ENCODE results near the gene MOB2. TPM values are rescaled to one million over a fixed set of nuclear protein-coding genes. Genes with fewer than 3 reads are reported as not detected.

Gene MOB2
- polyA plus RNA-seq, 3 donors, result 22.1 to 44.1 (median 22.5) TPM

GRCh38 chr11:1449490-1450243 lies 36.9 kb downstream of the MOB2 start:
- no peaks in the 10 kb centered on the region for H3K27me3 ChIP-seq (ENCODE audit: control insufficient read depth in 2 of 2, insufficient read depth in 2 of 2, low read length in 2 of 2)
- H3K4me1 ChIP-seq (ENCODE audit: control insufficient read depth in 1 of 2, insufficient read depth in 2 of 2, low read length in 2 of 2), result no peaks in the 10 kb centered on the region
- H3K27ac ChIP-seq (ENCODE audit: low read depth in 1 of 2, low read length in 2 of 2), result no peak overlapping the region
- intact Hi-C loops (cut with micrococcal nuclease), result no loop called here
- Mint-ChIP-seq H3K36me3 (no peaks in the 10 kb centered on the region), H3K27me3 (ENCODE audit: low read depth in 3 of 3) (peaks cover 2 to 8% (median 6%) of the 10 kb centered on the region in 3 donors), H3K27ac (no peak overlapping the region), H3K4me3 (no peak overlapping the region), H3K4me1 (no peaks in the 10 kb centered on the region), H3K9me3 (no peaks in the 10 kb centered on the region)
- H3K4me3 ChIP-seq (replicated peaks in 1 of 3; ENCODE audit: low read depth in 2 of 3, low read length in 3 of 3), result no peak overlapping the region
- H4K20me1 ChIP-seq (ENCODE audit: insufficient read depth, low read length), result no peaks in the 10 kb centered on the region
- no peak overlapping the region for H3K4me2 ChIP-seq (replicated peaks; ENCODE audit: extremely low read depth, low read length, poor library complexity, severe bottlenecking)
- 85% methylated on average over 23 of the region's 31 CpGs for WGBS (ENCODE audit: insufficient coverage)
- H2AFZ ChIP-seq (ENCODE audit: insufficient read depth, low read depth, low read length, poor library complexity, severe bottlenecking), result no peak overlapping the region
- H3K79me2 ChIP-seq (ENCODE audit: insufficient read depth, low read length), result no peaks in the 10 kb centered on the region
- H3K9ac ChIP-seq (ENCODE audit: insufficient read depth, low read length, poor library complexity, severe bottlenecking), result no peak overlapping the region
- no peak for DNase-seq
- no peaks in the 10 kb centered on the region for H3K9me3 ChIP-seq (replicated peaks in 1 of 2; ENCODE audit: control insufficient read depth in 1 of 2, insufficient read depth in 1 of 2, low read length in 2 of 2)
- H3K36me3 ChIP-seq (replicated peaks in 1 of 2; ENCODE audit: control insufficient read depth in 1 of 2, insufficient read depth in 2 of 2, low read length in 2 of 2), result no peaks in the 10 kb centered on the region
- TF ChIP-seq, protein P1, sequence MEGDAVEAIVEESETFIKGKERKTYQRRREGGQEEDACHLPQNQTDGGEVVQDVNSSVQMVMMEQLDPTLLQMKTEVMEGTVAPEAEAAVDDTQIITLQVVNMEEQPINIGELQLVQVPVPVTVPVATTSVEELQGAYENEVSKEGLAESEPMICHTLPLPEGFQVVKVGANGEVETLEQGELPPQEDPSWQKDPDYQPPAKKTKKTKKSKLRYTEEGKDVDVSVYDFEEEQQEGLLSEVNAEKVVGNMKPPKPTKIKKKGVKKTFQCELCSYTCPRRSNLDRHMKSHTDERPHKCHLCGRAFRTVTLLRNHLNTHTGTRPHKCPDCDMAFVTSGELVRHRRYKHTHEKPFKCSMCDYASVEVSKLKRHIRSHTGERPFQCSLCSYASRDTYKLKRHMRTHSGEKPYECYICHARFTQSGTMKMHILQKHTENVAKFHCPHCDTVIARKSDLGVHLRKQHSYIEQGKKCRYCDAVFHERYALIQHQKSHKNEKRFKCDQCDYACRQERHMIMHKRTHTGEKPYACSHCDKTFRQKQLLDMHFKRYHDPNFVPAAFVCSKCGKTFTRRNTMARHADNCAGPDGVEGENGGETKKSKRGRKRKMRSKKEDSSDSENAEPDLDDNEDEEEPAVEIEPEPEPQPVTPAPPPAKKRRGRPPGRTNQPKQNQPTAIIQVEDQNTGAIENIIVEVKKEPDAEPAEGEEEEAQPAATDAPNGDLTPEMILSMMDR (IDR thresholded peaks at IDR 0.05), result no peak

DNA sequence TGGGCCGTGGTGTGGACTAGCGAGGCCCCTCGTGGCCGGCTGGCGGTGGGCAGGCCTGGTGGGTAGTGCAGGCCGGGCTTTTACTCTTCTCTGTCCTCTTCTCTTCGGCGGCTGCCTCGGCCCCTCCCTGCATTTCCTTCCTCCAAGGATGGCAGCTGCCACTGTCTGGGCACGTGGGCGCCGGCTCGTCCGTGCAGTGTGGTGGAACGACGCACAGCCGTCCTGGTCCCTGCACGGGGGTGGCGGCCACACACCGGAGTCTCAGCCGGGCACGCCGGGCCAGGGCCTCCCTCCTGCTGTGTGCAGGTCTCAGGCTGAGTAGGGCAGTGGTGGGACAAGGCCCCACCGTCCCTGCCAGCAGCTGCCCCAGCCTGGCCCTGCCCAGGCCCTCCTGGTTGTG lies 37.7 kb downstream of the MOB2 start:
- no peaks in the 10 kb centered on the region for H3K36me3 Mint-ChIP-seq
- WGBS (ENCODE audit: insufficient coverage), result 48% methylated on average over 20 of the region's 24 CpGs
- H3K79me2 ChIP-seq (ENCODE audit: insufficient read depth, low read length), result no peaks in the 10 kb centered on the region
- no peak overlapping the region for H2AFZ ChIP-seq (ENCODE audit: insufficient read depth, low read depth, low read length, poor library complexity, severe bottlenecking)
- no peak overlapping the region for H3K27ac Mint-ChIP-seq
- intact Hi-C loops (cut with micrococcal nuclease), result no loop called here
- H3K4me1 ChIP-seq (ENCODE audit: control insufficient read depth in 1 of 2, insufficient read depth in 2 of 2, low read length in 2 of 2), result no peaks in the 10 kb centered on the region
- no peak overlapping the region for H3K4me2 ChIP-seq (replicated peaks; ENCODE audit: extremely low read depth, low read length, poor library complexity, severe bottlenecking)
- no peak overlapping the region for H3K9ac ChIP-seq (ENCODE audit: insufficient read depth, low read length, poor library complexity, severe bottlenecking)
- H3K9me3 Mint-ChIP-seq, result no peaks in the 10 kb centered on the region
- H3K27me3 ChIP-seq (ENCODE audit: control insufficient read depth in 2 of 2, insufficient read depth in 2 of 2, low read length in 2 of 2), result no peaks in the 10 kb centered on the region
- H3K36me3 ChIP-seq (replicated peaks in 1 of 2; ENCODE audit: control insufficient read depth in 1 of 2, insufficient read depth in 2 of 2, low read length in 2 of 2), result no peaks in the 10 kb centered on the region
- H3K4me1 Mint-ChIP-seq, result no peaks in the 10 kb centered on the region
- no peak overlapping the region for H3K4me3 ChIP-seq (replicated peaks in 1 of 3; ENCODE audit: low read depth in 2 of 3, low read length in 3 of 3)
- DNase-seq, result no peak
- H3K4me3 Mint-ChIP-seq, result no peak overlapping the region
- TF ChIP-seq, protein P1 (IDR thresholded peaks at IDR 0.05), result no peak
- no peaks in the 10 kb centered on the region for H4K20me1 ChIP-seq (ENCODE audit: insufficient read depth, low read length)
- no peak overlapping the region for H3K27ac ChIP-seq (ENCODE audit: low read depth in 1 of 2, low read length in 2 of 2)
- H3K27me3 Mint-ChIP-seq (ENCODE audit: low read depth in 3 of 3), result peaks cover 0 to 8% (median 4%) of the 10 kb centered on the region in 3 donors
- no peaks in the 10 kb centered on the region for H3K9me3 ChIP-seq (replicated peaks in 1 of 2; ENCODE audit: control insufficient read depth in 1 of 2, insufficient read depth in 1 of 2, low read length in 2 of 2)

Measured in CD14-positive monocyte (primary cell).